H1 (cell line): ENCODE data around the gene ANKRD12. TPM values are rescaled to one million over a fixed set of nuclear protein-coding genes. Genes with fewer than 3 reads are reported as not detected.

Experiments used
- CTCF ChIA-PET: fragments of 300-600 bp; sonication (Branson Sonifier 250); formaldehyde crosslinking; loops from one replicate; lab custom pipeline; 2021; ENCODE audit not compliant: partially characterized antibody; lab: Charles Lee
- POLR2A ChIA-PET: fragments of 300-600 bp; sonication (Branson Sonifier 250); formaldehyde crosslinking; loops from one replicate; lab custom pipeline; 2021; ENCODE audit warnings: inconsistent platforms; ENCODE audit not compliant: partially characterized antibody; lab: Charles Lee
- DNase-seq, 2 experiments: peaks; one replicate each; pipeline versions ENCODE4 v3.0.0 to v3.0.0-alpha.2; 2010 to 2022; ENCODE audit warnings: low spot score in 2 of 2, low read depth in 1 of 2, mixed read lengths in 1 of 2
- FAIRE-seq: peaks from 2 replicates; lab custom pipeline; 2011; peaks lifted over from hg19 to GRCh38; lab: Jason Lieb, UNC
- H2AFZ ChIP-seq: 2 replicates; pipeline ENCODE4 v1.8.1; 2012; ENCODE audit warnings: low read length, inconsistent platforms
- H2AK5ac ChIP-seq: 2 replicates; pipeline ENCODE4 v1.6.1; 2013; ENCODE audit warnings: low read depth, low read length
- H2BK120ac ChIP-seq: replicated peaks from 2 replicates; pipeline ENCODE3; 2013; ENCODE audit warnings: low read depth, low read length, inconsistent platforms
- H2BK12ac ChIP-seq: 2 replicates; pipeline ENCODE4 v1.6.1; 2013; ENCODE audit warnings: low read depth, low read length
- H2BK15ac ChIP-seq: 2 replicates; pipeline ENCODE4 v1.6.1; 2013; ENCODE audit warnings: low read length
- H2BK20ac ChIP-seq: 2 replicates; pipeline ENCODE4 v1.6.1; 2013; ENCODE audit warnings: low read length
- H2BK5ac ChIP-seq: 2 replicates; pipeline ENCODE4 v1.6.1; 2013; ENCODE audit warnings: low read depth, low read length
- H3K14ac ChIP-seq: 2 replicates; pipeline ENCODE4 v1.6.1; 2013; ENCODE audit warnings: inconsistent platforms; ENCODE audit not compliant: insufficient read length
- H3K18ac ChIP-seq: 2 replicates; pipeline ENCODE4 v1.6.1; 2013; ENCODE audit warnings: low read length; ENCODE audit errors: extremely low read depth
- H3K23ac ChIP-seq: 2 replicates; pipeline ENCODE4 v1.6.1; 2013; ENCODE audit warnings: inconsistent platforms; ENCODE audit not compliant: insufficient read length
- H3K23me2 ChIP-seq: 2 replicates; pipeline ENCODE4 v1.6.1; 2013; ENCODE audit warnings: low read depth, low read length
- H3K27ac ChIP-seq: 2 replicates; pipeline ENCODE4 v1.6.1; 2011; ENCODE audit warnings: low read depth, low read length, inconsistent platforms
- H3K27me3 ChIP-seq, 4 experiments: replicated peaks in 1 of 4; 1 replicate in 1 of 4; 2 replicates in 3 of 4; pipeline versions ENCODE4 v1.6.1 to v1.8.1; 2011 to 2013; ENCODE audit warnings: low read length in 3 of 4, mild to moderate bottlenecking in 3 of 4, inconsistent platforms in 2 of 4, mixed read lengths in 2 of 4, moderate library complexity in 1 of 4; ENCODE audit not compliant: control insufficient read depth in 3 of 4, insufficient read depth in 3 of 4; ENCODE audit errors: extremely low read depth in 1 of 4
- H3K36me3 ChIP-seq, 4 experiments: 2 replicates each; pipeline versions ENCODE4 v1.6.1 to v1.8.1; 2011 to 2013; ENCODE audit warnings: mild to moderate bottlenecking in 4 of 4, low read length in 3 of 4, moderate library complexity in 2 of 4, control low read depth in 1 of 4, inconsistent platforms in 1 of 4; ENCODE audit not compliant: insufficient read depth in 4 of 4, control insufficient read depth in 2 of 4
- H3K4ac ChIP-seq: replicated peaks from 2 replicates; pipeline ENCODE3; 2013; ENCODE audit warnings: low read length, low read depth, mixed read lengths, inconsistent platforms; ENCODE audit not compliant: insufficient read length
- H3K4me1 ChIP-seq, 4 experiments: replicated peaks in 1 of 4; 1 replicate in 1 of 4; 2 replicates in 3 of 4; pipeline versions ENCODE4 v1.6.1 to v1.8.1; 2011 to 2013; ENCODE audit warnings: low read length in 3 of 4, inconsistent platforms in 2 of 4, mixed read lengths in 1 of 4; ENCODE audit not compliant: insufficient read depth in 4 of 4, control insufficient read depth in 3 of 4
- H3K4me2 ChIP-seq, 2 experiments: 2 replicates each; pipeline versions ENCODE4 v1.6.1 to v1.8.1; 2011 to 2013; ENCODE audit warnings: low read depth in 2 of 2, low read length in 2 of 2, control low read depth in 1 of 2, inconsistent platforms in 1 of 2, mild to moderate bottlenecking in 1 of 2; ENCODE audit not compliant: insufficient read depth in 1 of 2
- H3K4me3 ChIP-seq, 4 experiments: fragments of 200-600, 300-600 bp in 1 of 4; sonication (generic), shearing (Covaris generic), sonication (Bioruptor Twin) in 1 of 4; 2 replicates each; pipeline versions ENCODE4 v1.5.1 to v1.8.1; 2011 to 2016; ENCODE audit warnings: low read length in 4 of 4, low read depth in 3 of 4, control low read depth in 2 of 4, inconsistent platforms in 2 of 4, mild to moderate bottlenecking in 2 of 4, mixed read lengths in 1 of 4, moderate library complexity in 1 of 4; ENCODE audit not compliant: insufficient read depth in 2 of 4; ENCODE audit errors: extremely low read depth in 1 of 4
- H3K56ac ChIP-seq: replicated peaks from 2 replicates; pipeline ENCODE3; 2013; ENCODE audit warnings: low read depth, mild to moderate bottlenecking, mixed read lengths, low read length, inconsistent platforms; ENCODE audit not compliant: insufficient read length
- H3K79me1 ChIP-seq: 2 replicates; pipeline ENCODE4 v1.6.1; 2013; ENCODE audit warnings: low read depth, low read length, control low read depth
- H3K79me2 ChIP-seq, 2 experiments: 2 replicates each; pipeline versions ENCODE4 v1.6.1 to v1.8.1; 2012 to 2013; ENCODE audit warnings: low read length in 2 of 2, mild to moderate bottlenecking in 2 of 2, inconsistent platforms in 1 of 2; ENCODE audit not compliant: insufficient read depth in 2 of 2, control insufficient read depth in 1 of 2
- H3K9ac ChIP-seq, 4 experiments: replicated peaks in 1 of 4; 1 replicate in 1 of 4; 2 replicates in 3 of 4; pipeline versions ENCODE4 v1.6.1 to v1.8.1; 2011 to 2013; ENCODE audit warnings: low read depth in 3 of 4, low read length in 3 of 4, control low read depth in 2 of 4, mild to moderate bottlenecking in 2 of 4, moderate library complexity in 2 of 4, inconsistent platforms in 1 of 4; ENCODE audit errors: extremely low read depth in 1 of 4
- H3K9me3 ChIP-seq, 2 experiments: 2 replicates each; pipeline versions ENCODE4 v1.6.1 to v1.8.1; 2012 to 2013; ENCODE audit warnings: mild to moderate bottlenecking in 2 of 2, moderate library complexity in 2 of 2, control low read depth in 1 of 2, inconsistent platforms in 1 of 2, low read depth in 1 of 2, low read length in 1 of 2, mixed read lengths in 1 of 2; ENCODE audit not compliant: insufficient read depth in 2 of 2
- H4K20me1 ChIP-seq, 2 experiments: replicated peaks in 1 of 2; 2 replicates each; pipeline versions ENCODE3 to v1.8.1; 2011 to 2013; ENCODE audit warnings: inconsistent platforms in 2 of 2, low read length in 2 of 2, mild to moderate bottlenecking in 1 of 2; ENCODE audit not compliant: insufficient read depth in 2 of 2, control insufficient read depth in 1 of 2
- H4K5ac ChIP-seq: 2 replicates; pipeline ENCODE4 v1.6.1; 2013; ENCODE audit warnings: low read length, low read depth, mixed read lengths, inconsistent platforms; ENCODE audit not compliant: insufficient read length
- H4K8ac ChIP-seq: 2 replicates; pipeline ENCODE4 v1.8.0; 2013; ENCODE audit warnings: mild to moderate bottlenecking, moderate library complexity, low read length, inconsistent platforms; ENCODE audit not compliant: insufficient read depth; ENCODE audit errors: extremely low read depth
- H4K91ac ChIP-seq: replicated peaks from 2 replicates; pipeline ENCODE3; 2013; ENCODE audit warnings: low read length, mixed read lengths, inconsistent platforms; ENCODE audit not compliant: insufficient read length
- EGR1 ChIP-seq: IDR thresholded peaks from 2 replicates; pipeline ENCODE4 v1.6.1; 2011; ENCODE audit warnings: low read depth, low read length, borderline replicate concordance
- EP300 ChIP-seq, 2 experiments: IDR thresholded peaks; 1 replicate in 1 of 2; 2 replicates in 1 of 2; pipeline ENCODE4 v1.6.1; 2011 to 2012; ENCODE audit warnings: low read depth in 2 of 2, low read length in 2 of 2, mild to moderate bottlenecking in 2 of 2, borderline replicate concordance in 1 of 2, inconsistent platforms in 1 of 2, moderate library complexity in 1 of 2
- NRF1 ChIP-seq: IDR thresholded peaks from 2 replicates; pipeline ENCODE4 v1.6.1; 2011; ENCODE audit warnings: mild to moderate bottlenecking, low read depth, low read length, improper control_type of control experiment
- SRF ChIP-seq: IDR thresholded peaks from 2 replicates; pipeline ENCODE4 v1.6.1; 2011; ENCODE audit warnings: mild to moderate bottlenecking, low read depth, low read length, moderate library complexity
- WGBS, 2 experiments: shearing (Covaris generic) in 1 of 2; methylation state at CpG; one replicate each; pipeline versions ENCODE4 v1.1.6 to v1.1.7; 2013 to 2015; ENCODE audit warnings: low lambda C conversion rate in 2 of 2, mixed read lengths in 2 of 2, inconsistent platforms in 1 of 2, low coverage in 1 of 2, missing lambda C conversion rate in 1 of 2; ENCODE audit not compliant: insufficient replicate concordance in 2 of 2, insufficient coverage in 1 of 2, insufficient read length in 1 of 2; ENCODE audit errors: extremely low coverage in 1 of 2, missing lambda C conversion rate in 1 of 2; 5-methylcytosine and 5-hydroxymethylcytosine counted together
- polyA plus RNA-seq, 7 experiments: library from polyadenylated mRNA; depleted of rRNA in 3 of 7; stranded (reverse) in 5 of 7; unstranded in 2 of 7; fragments of >200 nt in 5 of 7; fragments of 200-250 nt in 2 of 7; gene quantifications; 1 replicate in 5 of 7; 2 replicates in 1 of 7; 4 replicates in 1 of 7; pipeline versions ENCODE4 v1.2.1 to v1.2.3, GENCODE V29; 2011 to 2013; ENCODE audit warnings: missing spikeins in 2 of 7, mixed read lengths in 2 of 7
- total RNA-seq: library from RNA; stranded (reverse); fragmentation: NEBNext Ultra II Directional; extraction: Animal tissue kit (Norgen Biotek cat#: 25700); gene quantifications from 2 replicates; pipeline ENCODE4 v1.2.1, GENCODE V29; 2021

ANKRD12 gene
- total and polyA plus RNA-seq, 2 of the 8 experiments (the other 6 are each of a cell fraction or from before 2014, with no cell fraction given), result 2.6 to 37.9 TPM

GRCh38 chr18:9146224-9146623 lies 9.6 kb downstream of the ANKRD12 start:
- FAIRE-seq (no peak), DNase-seq (no peak)
- TF ChIP-seq SRF (no peak), EGR1 (no peak), EP300 (IDR thresholded peaks at IDR 0.05; ENCODE audit: borderline replicate concordance in 1 of 2, low read depth in 2 of 2, low read length in 2 of 2) (no peak), NRF1 (no peak)
- Histone ChIP-seq H3K79me2 (peaks cover 3 to 92% of the 10 kb centered on the region in 2 experiments), H4K91ac (no peak overlapping the region), H3K9me3 (no peaks in the 10 kb centered on the region), H2AK5ac (no peak overlapping the region), H4K8ac (no peak overlapping the region), H2BK5ac (no peak overlapping the region), H3K36me3 (no peaks in the 10 kb centered on the region; a peak in 1 of 8 replicates), H3K79me1 (no peaks in the 10 kb centered on the region), H3K4me3 (no peak overlapping the region), H3K23me2 (no peaks in the 10 kb centered on the region), H2AFZ (no peak overlapping the region), H4K20me1 (peaks cover 0 to 5% of the 10 kb centered on the region in 2 experiments), H3K27ac (no peak overlapping the region), H4K5ac (no peak overlapping the region), H3K4me2 (no peak overlapping the region), H2BK120ac (no peak overlapping the region), H2BK12ac (no peak overlapping the region), H2BK15ac (no peak overlapping the region), H2BK20ac (no peak overlapping the region), H3K23ac (no peak overlapping the region), H3K14ac (no peak overlapping the region), H3K18ac (no peak overlapping the region), H3K9ac (no peak overlapping the region), H3K4ac (no peak overlapping the region), H3K4me1 (peaks cover 0 to 5% (median 2%) of the 10 kb centered on the region in 4 experiments; a peak in 2 of 7 replicates), H3K27me3 (no peaks in the 10 kb centered on the region), H3K56ac (no peak overlapping the region)
- ChIA-PET POLR2A (no interaction called here), CTCF (interaction anchor here (0.6 to 2.8 kb wide), 9 partner anchors 9 to 492 kb away, joined by 3 to 14 read pairs (median 3); no protein-coding TSS in a partner anchor)
- whole genome bisulfite sequencing, 2 experiments, result 90% methylated on average over 1 of the region's 1 CpG; no CpG with 5 or more reads in 1 of the 2 experiments
